ENCODE results near the gene TNP1.

Gene TNP1, protein sequence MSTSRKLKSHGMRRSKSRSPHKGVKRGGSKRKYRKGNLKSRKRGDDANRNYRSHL

DNA sequence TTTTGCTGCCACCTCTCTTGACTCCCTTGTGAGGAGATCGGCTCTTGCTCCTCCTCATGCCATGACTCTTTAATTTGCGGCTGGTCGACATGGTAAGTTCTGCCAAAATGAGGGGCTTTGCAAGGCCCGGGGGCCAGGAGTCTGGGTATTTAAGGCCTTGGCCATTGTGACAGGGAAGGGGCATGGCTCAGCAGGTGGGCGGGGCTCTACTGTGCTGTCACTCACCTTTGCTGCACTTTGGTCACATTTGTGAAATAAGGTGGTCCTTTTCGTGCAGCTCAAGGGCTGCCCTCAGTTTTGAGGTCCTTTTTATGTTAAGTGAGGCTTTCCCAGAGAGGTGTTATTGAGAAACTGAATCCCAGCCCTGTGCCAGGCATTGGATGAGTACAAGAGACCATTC is at the start of gene TNP1:
TNP1 (minus strand) TSS at position 121 of the 400 bp plus-strand sequence; CDS start at position 91, 30 bp downstream.
- H3K4me3 ChIP-seq (ENCODE audit: low read depth, low read length) = no peak within 1 kb of the TSS
- TF ChIP-seq, protein P1, sequence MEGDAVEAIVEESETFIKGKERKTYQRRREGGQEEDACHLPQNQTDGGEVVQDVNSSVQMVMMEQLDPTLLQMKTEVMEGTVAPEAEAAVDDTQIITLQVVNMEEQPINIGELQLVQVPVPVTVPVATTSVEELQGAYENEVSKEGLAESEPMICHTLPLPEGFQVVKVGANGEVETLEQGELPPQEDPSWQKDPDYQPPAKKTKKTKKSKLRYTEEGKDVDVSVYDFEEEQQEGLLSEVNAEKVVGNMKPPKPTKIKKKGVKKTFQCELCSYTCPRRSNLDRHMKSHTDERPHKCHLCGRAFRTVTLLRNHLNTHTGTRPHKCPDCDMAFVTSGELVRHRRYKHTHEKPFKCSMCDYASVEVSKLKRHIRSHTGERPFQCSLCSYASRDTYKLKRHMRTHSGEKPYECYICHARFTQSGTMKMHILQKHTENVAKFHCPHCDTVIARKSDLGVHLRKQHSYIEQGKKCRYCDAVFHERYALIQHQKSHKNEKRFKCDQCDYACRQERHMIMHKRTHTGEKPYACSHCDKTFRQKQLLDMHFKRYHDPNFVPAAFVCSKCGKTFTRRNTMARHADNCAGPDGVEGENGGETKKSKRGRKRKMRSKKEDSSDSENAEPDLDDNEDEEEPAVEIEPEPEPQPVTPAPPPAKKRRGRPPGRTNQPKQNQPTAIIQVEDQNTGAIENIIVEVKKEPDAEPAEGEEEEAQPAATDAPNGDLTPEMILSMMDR (IDR thresholded peaks at IDR 0.05; ENCODE audit: low read depth, low read length, missing control alignments) = no peak
- in situ Hi-C loops (cut with HindIII; ENCODE audit: low sequenced_read_pairs) = no loop called here
- DNase-seq (ENCODE audit: low read depth) = no peak

DNA sequence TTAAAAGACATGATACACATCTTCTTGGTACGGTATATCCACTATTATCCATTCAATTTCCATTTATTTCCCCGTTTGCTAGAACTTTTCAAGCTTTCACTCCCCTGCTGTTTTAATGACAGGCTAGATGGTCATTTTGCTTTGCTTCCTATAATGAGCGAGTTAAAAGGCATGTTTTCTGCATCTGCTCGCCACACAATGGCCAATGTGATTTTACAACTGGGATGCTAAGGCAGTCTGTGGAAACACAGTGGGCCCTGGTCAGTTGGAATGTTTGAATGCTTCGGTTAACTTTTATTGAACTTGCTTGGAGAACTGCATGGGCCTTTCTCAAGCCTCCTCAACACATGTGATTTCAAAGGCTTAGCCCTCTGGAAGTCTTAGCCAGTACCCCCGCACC is 48.4 kb upstream of the TNP1 start:
- TF ChIP-seq, protein P1 (IDR thresholded peaks at IDR 0.05; ENCODE audit: low read depth, low read length, missing control alignments) = no peak
- in situ Hi-C loops (cut with HindIII; ENCODE audit: low sequenced_read_pairs) = no loop called here
- H3K4me3 ChIP-seq (ENCODE audit: low read depth, low read length) = no peak overlapping the region
- peak; percentile 15 for DNase-seq (ENCODE audit: low read depth)

GRCh38 chr2:216905649-216906329 is 45.9 kb upstream of the TNP1 start:
- TF ChIP-seq, protein P1 (IDR thresholded peaks at IDR 0.05; ENCODE audit: low read depth, low read length, missing control alignments) = peak; percentile 22
- DNase-seq (ENCODE audit: low read depth) = no peak
- H3K4me3 ChIP-seq (ENCODE audit: low read depth, low read length) = no peak overlapping the region
- in situ Hi-C loops (cut with HindIII; ENCODE audit: low sequenced_read_pairs) = no loop called here

DNA sequence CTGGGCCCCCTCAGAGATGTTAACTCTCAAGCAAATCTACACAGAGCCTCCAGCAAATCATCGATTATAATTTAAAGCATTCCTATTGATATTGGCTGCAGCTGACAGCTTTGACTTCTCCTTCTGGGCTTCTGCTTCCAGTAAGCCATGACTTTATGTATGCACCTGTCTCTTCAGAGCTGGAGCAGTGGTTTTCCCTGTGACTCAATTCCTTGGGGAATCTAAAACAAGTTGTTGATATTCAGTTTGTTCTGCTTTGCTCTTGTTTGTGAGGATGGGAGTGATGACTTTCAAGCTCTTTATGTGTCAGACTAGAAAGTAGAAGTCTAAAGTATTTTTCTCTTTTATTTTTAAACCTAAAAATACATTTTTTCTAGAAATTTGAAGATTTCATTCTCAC is 45.1 kb upstream of the TNP1 start:
- TF ChIP-seq, protein P1 (IDR thresholded peaks at IDR 0.05; ENCODE audit: low read depth, low read length, missing control alignments) = no peak
- H3K4me3 ChIP-seq (ENCODE audit: low read depth, low read length) = no peak overlapping the region
- in situ Hi-C loops (cut with HindIII; ENCODE audit: low sequenced_read_pairs) = no loop called here
- DNase-seq (ENCODE audit: low read depth) = no peak

- TF ChIP-seq, protein P1 (IDR thresholded peaks at IDR 0.05; ENCODE audit: low read depth, low read length, missing control alignments) = no peak
- in situ Hi-C loops (cut with HindIII; ENCODE audit: low sequenced_read_pairs) = no loop called here
- H3K4me3 ChIP-seq (ENCODE audit: low read depth, low read length) = no peak overlapping the region
- no peak for DNase-seq (ENCODE audit: low read depth)
Observed at GRCh38 chr2:216904554-216904953, 44.7 kb upstream of the TNP1 start.

- in situ Hi-C loops (cut with HindIII; ENCODE audit: low sequenced_read_pairs) = no loop called here
- TF ChIP-seq, protein P1 (IDR thresholded peaks at IDR 0.05; ENCODE audit: low read depth, low read length, missing control alignments) = no peak
- H3K4me3 ChIP-seq (ENCODE audit: low read depth, low read length) = no peak overlapping the region
- DNase-seq (ENCODE audit: low read depth) = no peak
Observed at GRCh38 chr2:216903470-216903869, 43.6 kb upstream of the TNP1 start.

Measured in astrocyte of the cerebellum (primary cell).